Fibroblast of pulmonary artery (primary cell): ENCODE results near the gene LAMP5.

ENCODE experiments used
- DNase-seq: peaks from one replicate; pipeline ENCODE4 v3.0.0-alpha.2; 2010; ENCODE audit warnings: low read depth
- H3K4me3 ChIP-seq: replicated peaks from 2 replicates; pipeline ENCODE4 v1.5.1; 2011; ENCODE audit warnings: low read depth, mild to moderate bottlenecking, control low read depth, low read length, moderate library complexity
- CTCF ChIP-seq: IDR thresholded peaks from 2 replicates; pipeline ENCODE4 v1.5.1; 2011; ENCODE audit warnings: mild to moderate bottlenecking, control low read depth, low read length, inconsistent platforms; ENCODE audit errors: missing control alignments

LAMP5 gene

GRCh38 chr20:9498322-9498721 lies 16.1 kb upstream of the LAMP5 start:
- TF ChIP-seq CTCF: no peak
- no peak for DNase-seq
- no peak overlapping the region for H3K4me3 ChIP-seq

DNA sequence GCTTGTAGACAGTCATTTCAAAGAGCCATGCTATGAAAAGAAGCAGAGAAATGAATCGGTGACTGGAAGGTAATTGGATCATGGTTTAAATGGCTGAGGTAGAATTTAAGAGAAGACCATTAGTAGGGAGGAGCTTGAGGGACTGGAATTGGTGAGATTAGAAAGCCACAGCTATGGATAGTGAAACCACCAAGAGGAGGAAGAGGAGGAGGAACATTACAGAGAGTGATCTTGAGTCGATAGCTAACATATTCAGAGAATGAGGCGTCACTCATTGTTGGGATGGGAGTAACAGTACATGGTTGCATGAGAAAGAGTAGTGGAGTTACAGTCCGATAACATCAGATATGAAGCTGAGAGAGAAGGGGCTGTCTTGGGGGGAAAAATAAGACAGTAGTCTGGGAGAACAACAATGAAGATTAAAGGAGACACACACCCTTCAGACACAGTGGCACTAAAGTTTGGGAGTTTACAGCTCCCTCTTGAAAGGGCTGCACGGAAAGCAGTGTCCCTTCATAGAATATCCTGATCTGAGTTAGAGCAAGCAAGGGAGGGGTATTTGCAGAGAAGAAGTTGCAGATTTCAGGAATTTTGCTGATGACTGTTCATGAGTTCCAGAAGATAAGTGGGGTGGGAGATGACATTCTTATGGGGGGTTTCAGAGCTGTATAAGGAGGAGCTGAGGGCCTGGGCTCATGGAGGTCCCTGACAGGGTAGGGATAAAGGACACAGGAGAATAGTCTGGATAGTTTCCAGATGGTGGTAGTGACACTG lies 15.1 kb upstream of the LAMP5 start:
- H3K4me3 ChIP-seq: no peak overlapping the region
- DNase-seq: no peak
- no peak for TF ChIP-seq CTCF

- DNase-seq: no peak
- no peak for TF ChIP-seq CTCF
- H3K4me3 ChIP-seq: no peak overlapping the region
Measured at GRCh38 chr20:9500121-9500520, 14.3 kb upstream of the LAMP5 start.

DNA sequence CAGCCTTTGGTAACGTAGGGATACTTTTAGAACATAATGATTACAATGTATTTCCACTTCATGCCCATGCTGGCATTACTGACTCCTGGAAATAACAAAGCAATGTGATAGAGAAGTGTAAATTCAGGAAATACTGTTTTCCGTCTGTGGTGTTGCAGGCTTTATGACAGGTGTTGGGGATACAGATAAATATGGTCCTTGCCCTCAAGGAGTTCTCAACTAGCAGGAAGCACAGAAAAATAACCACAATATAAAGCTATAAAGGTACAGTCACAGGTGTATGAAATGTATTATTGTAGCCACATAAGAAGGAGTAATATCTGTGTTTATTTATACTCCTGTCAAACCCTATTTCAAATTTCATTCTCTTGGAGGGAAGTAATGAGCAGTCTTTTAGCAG lies 12.9 kb upstream of the LAMP5 start:
- TF ChIP-seq CTCF: no peak
- no peak for DNase-seq
- no peak overlapping the region for H3K4me3 ChIP-seq

GRCh38 chr20:9503526-9504245 lies 10.7 kb upstream of the LAMP5 start:
- no peak for TF ChIP-seq CTCF
- DNase-seq: no peak
- no peak overlapping the region for H3K4me3 ChIP-seq

DNA sequence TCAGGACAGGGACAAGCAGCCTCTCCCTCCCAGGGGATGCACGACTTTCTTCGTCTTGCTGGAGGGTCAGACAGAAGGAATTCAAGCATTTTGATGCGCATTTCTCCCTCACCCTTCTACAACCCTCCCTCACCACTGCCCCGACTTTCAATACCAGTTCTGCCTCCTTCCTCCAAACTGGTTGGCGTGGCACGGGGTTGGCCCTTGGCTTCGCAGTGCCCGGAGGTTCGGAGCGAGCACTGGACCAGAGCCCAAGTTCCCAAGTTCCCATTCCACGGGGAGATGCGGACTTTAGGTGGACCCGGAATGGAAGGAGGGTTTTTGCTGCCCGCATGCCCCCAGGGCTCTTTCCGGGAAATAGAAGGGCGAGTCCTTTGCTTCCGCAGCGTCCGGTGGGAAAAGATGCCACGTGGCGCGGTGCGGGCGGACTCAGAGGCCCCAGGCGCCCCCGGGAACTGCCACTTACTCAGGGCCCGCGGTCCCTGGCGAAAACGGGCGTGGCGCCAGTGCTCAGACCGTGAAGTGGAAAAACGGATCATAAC lies 8.0 kb upstream of the LAMP5 start:
- no peak for DNase-seq
- no peak for TF ChIP-seq CTCF
- H3K4me3 ChIP-seq: no peak overlapping the region
